Endothelial cell of umbilical vein (primary cell): ENCODE results near the gene GPR137. TPM values are rescaled to one million over a fixed set of nuclear protein-coding genes. Genes with fewer than 3 reads are reported as not detected.
A peak's percentile ranks its signal among the peaks of the same experiment; 100 is the strongest.

ENCODE experiments used
- BruUV-seq: library from RNA; stranded (reverse); fragments of 400-500 nt; replicated peaks from 2 replicates; lab custom pipeline; 2021; lab: Mats Ljungman, UMichigan
- CTCF ChIA-PET: fragments of 300-600, 350-600 bp; sonication (Branson Sonifier 250); formaldehyde crosslinking; loops from one replicate; lab custom pipeline; 2021; ENCODE audit warnings: antibody characterized with exemption, inconsistent platforms; lab: Charles Lee
- POLR2A ChIA-PET: fragments of 300-600, 350-600 bp; sonication (Branson Sonifier 250); formaldehyde crosslinking; loops from one replicate; lab custom pipeline; 2021; ENCODE audit warnings: antibody characterized with exemption, inconsistent platforms; lab: Charles Lee
- DNase-seq: peaks from one replicate; pipeline ENCODE4 v3.0.0-alpha.2; 2011; ENCODE audit warnings: low read depth, low spot score
- FAIRE-seq: peaks from 2 replicates; lab custom pipeline; 2011; peaks lifted over from hg19 to GRCh38; lab: Jason Lieb, UNC
- H2AFZ ChIP-seq: 2 replicates; pipeline ENCODE4 v1.6.0; 2012; ENCODE audit warnings: low read depth, low read length, control low read depth, inconsistent platforms
- H3K27ac ChIP-seq: 2 replicates; pipeline ENCODE4 v1.5.1; 2011; ENCODE audit warnings: low read depth, mild to moderate bottlenecking, control low read depth, low read length, moderate library complexity; ENCODE audit not compliant: insufficient read depth
- H3K27me3 ChIP-seq, 2 experiments: 2 replicates each; pipeline versions ENCODE4 v1.6.0 to v1.6.1; 2011; ENCODE audit warnings: low read length in 2 of 2, mixed read lengths in 1 of 2; ENCODE audit not compliant: control insufficient read depth in 2 of 2, insufficient read depth in 2 of 2
- H3K36me3 ChIP-seq, 2 experiments: 2 replicates in 1 of 2; 3 replicates in 1 of 2; pipeline ENCODE4 v1.5.1; 2011; ENCODE audit warnings: low read length in 2 of 2, mild to moderate bottlenecking in 1 of 2, moderate library complexity in 1 of 2; ENCODE audit not compliant: control insufficient read depth in 2 of 2, insufficient read depth in 2 of 2; ENCODE audit errors: extremely low read depth in 1 of 2
- H3K4me1 ChIP-seq: 3 replicates; pipeline ENCODE4 v1.5.1; 2011; ENCODE audit warnings: mild to moderate bottlenecking, low read length; ENCODE audit not compliant: control insufficient read depth, insufficient read depth; ENCODE audit errors: extremely low read depth
- H3K4me2 ChIP-seq: 2 replicates; pipeline ENCODE4 v1.6.1; 2011; ENCODE audit warnings: low read length, control low read depth, mixed read lengths; ENCODE audit not compliant: insufficient read depth
- H3K4me3 ChIP-seq, 3 experiments: fragments of 200-600 bp in 1 of 3; sonication (generic), shearing (Covaris generic) in 1 of 3; replicated peaks in 1 of 3; 2 replicates each; pipeline ENCODE4 v1.5.1; 2011 to 2016; ENCODE audit warnings: control low read depth in 3 of 3, low read length in 3 of 3, mild to moderate bottlenecking in 2 of 3, inconsistent platforms in 1 of 3, low read depth in 1 of 3, moderate library complexity in 1 of 3; ENCODE audit not compliant: insufficient read depth in 1 of 3
- H3K79me2 ChIP-seq: 2 replicates; pipeline ENCODE4 v1.6.0; 2012; ENCODE audit warnings: low read length, inconsistent platforms; ENCODE audit not compliant: control insufficient read depth, insufficient read depth
- H3K9ac ChIP-seq: replicated peaks from 2 replicates; pipeline ENCODE3; 2011; ENCODE audit warnings: low read length, control low read depth; ENCODE audit not compliant: insufficient read depth; ENCODE audit errors: extremely low read depth
- H3K9me1 ChIP-seq: replicated peaks from 3 replicates; pipeline ENCODE4 v1.6.0; 2011; ENCODE audit warnings: mild to moderate bottlenecking, low read length; ENCODE audit not compliant: control insufficient read depth, insufficient read depth; ENCODE audit errors: extremely low read depth
- H3K9me3 ChIP-seq: replicated peaks from 2 replicates; pipeline ENCODE4 v1.5.1; 2012; ENCODE audit warnings: low read length, inconsistent platforms; ENCODE audit not compliant: control insufficient read depth, insufficient read depth
- H4K20me1 ChIP-seq: replicated peaks from 2 replicates; pipeline ENCODE3; 2011; ENCODE audit warnings: mild to moderate bottlenecking, low read length; ENCODE audit not compliant: control insufficient read depth, insufficient read depth; ENCODE audit errors: extremely low read depth
- CTCF ChIP-seq, 2 donors: IDR thresholded peaks; 1 replicate in 1 of 2; 2 replicates in 1 of 2; pipeline ENCODE4 v1.5.1; 2011; ENCODE audit warnings: low read length in 2 of 2, mild to moderate bottlenecking in 2 of 2, moderate library complexity in 2 of 2, control low read depth in 1 of 2, inconsistent platforms in 1 of 2, low read depth in 1 of 2; ENCODE audit not compliant: insufficient read depth in 1 of 2; ENCODE audit errors: extremely low read depth in 1 of 2
- EZH2 ChIP-seq: IDR thresholded peaks from 2 replicates; pipeline ENCODE4 v1.6.1; 2012; ENCODE audit warnings: borderline replicate concordance, low read depth, mild to moderate bottlenecking, moderate library complexity, low read length, inconsistent platforms; ENCODE audit not compliant: severe bottlenecking
- dilution Hi-C: fragments of 300-500 bp; cut with MboI; formaldehyde crosslinking; loops from one replicate; pipeline ENCODE4 v1.15.0; 2019; ENCODE audit warnings: low sequenced_read_pairs; ENCODE audit not compliant: extremely low pct_ligation_motif_present
- intact Hi-C: fragments of 100-400 bp; cut with micrococcal nuclease; formaldehyde crosslinking; loops from one replicate; pipeline ENCODE4 v1.10.0; 2022
- polyA plus RNA-seq, 4 experiments: library from polyadenylated mRNA; depleted of rRNA in 3 of 4; stranded (reverse) in 3 of 4; unstranded in 1 of 4; fragments of >200 nt; gene quantifications; 2 replicates each; pipeline versions ENCODE4 v1.2.1 to v1.2.3, GENCODE V29; 2011 to 2012; ENCODE audit warnings: missing spikeins in 1 of 4
- total RNA-seq: library from RNA; stranded (reverse); gene quantifications from 2 replicates; pipeline ENCODE4 v1.2.3, GENCODE V29; 2021

Gene GPR137
- total and polyA plus RNA-seq, 2 donors (not counting 3 experiments of a cell fraction or from before 2014, with no cell fraction given), result 40.9 to 42.5 TPM

DNA sequence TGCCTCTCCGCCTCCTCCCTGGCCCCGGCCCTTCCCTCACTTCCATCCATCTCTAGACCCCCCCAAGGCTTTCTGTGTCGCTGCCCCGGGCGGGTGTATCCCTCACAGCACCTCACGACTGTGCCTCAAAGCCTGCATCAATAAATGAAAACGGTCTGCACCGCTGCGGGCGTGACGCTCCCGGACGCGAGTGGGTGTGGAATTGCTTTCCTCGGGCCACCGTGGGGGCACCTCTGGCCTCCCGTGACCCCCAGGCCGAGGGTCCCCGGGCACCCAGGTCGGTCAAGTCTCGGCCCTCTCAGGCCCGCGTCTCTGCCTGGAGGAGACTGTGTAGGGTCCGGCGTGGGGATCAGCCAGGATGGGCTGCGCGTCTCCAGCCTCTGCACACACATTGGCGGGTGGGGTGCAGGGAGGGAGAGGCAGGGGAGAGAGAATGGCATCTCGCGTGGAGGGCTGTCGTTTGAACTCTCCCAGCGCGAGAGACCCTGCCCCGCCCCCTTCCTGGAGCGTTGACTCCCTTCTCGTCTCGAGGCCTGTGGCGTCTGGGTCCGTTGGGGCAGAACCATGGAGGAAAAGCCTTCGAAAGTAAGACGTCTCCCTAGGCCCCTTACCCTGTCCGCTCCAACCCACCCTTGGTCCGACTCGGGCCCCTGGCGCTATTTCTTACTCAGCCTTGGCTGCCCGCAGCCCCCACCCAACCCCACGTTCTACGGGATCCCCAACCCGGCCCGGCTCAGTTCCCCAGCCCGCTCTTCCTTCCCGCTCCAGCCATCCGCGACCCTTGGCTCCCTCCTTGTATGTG, 14.4 kb downstream of the GPR137 start, which contains the start of gene CATSPERZ:
Gene CATSPERZ (plus strand): TSS at position 512 of the 802 bp plus-strand sequence. CDS start 53 bp downstream, at position 565.
- H3K27me3 ChIP-seq, result peaks cover 37 to 56% of the 10 kb centered on the region in 2 experiments
- no peaks in the 10 kb centered on the region for H3K36me3 ChIP-seq
- dilution Hi-C loops (no loop called here), intact Hi-C loops (loop anchor here (5.0 kb wide), 1 partner anchor 463 kb away; the partner anchor contains the start of gene MARK2)
- H3K9me3 ChIP-seq, result no peaks in the 10 kb centered on the region
- no TSS peak for BruUV-seq
- no peak within 1 kb of the TSS for H3K9ac ChIP-seq
- FAIRE-seq (no peak), DNase-seq (no peak)
- peak within 1 kb of the TSS; percentile 50 for H2AFZ ChIP-seq
- no peaks in the 10 kb centered on the region for H3K9me1 ChIP-seq
- H3K4me2 ChIP-seq, result peak within 1 kb of the TSS; percentile 54
- H3K4me3 ChIP-seq, result peak within 1 kb of the TSS in 2 of 3 experiments; percentile 7 to 15
- ChIA-PET POLR2A (no interaction called here), CTCF (interaction anchor here (0.7 to 6.7 kb wide), 43 partner anchors 7 to 374 kb away, joined by 3 to 413 read pairs (median 5); partner anchors contain the start of genes BAD, FERMT3, FKBP2 and GPR137)
- peaks cover 17% of the 10 kb centered on the region for H3K4me1 ChIP-seq
- H3K79me2 ChIP-seq, result no peaks in the 10 kb centered on the region
- H3K27ac ChIP-seq, result no peak within 1 kb of the TSS
- TF ChIP-seq EZH2, result peak; percentile 91
- TF ChIP-seq CTCF (IDR thresholded peaks at IDR 0.05; ENCODE audit: extremely low read depth in 1 of 2, insufficient read depth in 1 of 2, low read depth in 1 of 2, low read length in 2 of 2), result no peak
- no peaks in the 10 kb centered on the region for H4K20me1 ChIP-seq
